22Rv1 (cell line): ENCODE measurements around the gene SCUBE1.

Experiments used
- ZFX ChIP-seq: fragments of 450-650 bp; IDR thresholded peaks from 2 replicates; pipeline ENCODE4 v1.6.1; 2017; ENCODE audit warnings: antibody characterized with exemption, borderline replicate concordance
- TF ChIP-seq, protein P1 (sequence below): fragments of 450-650 bp; IDR thresholded peaks from 2 replicates; pipeline ENCODE4 v1.5.1; 2017; ENCODE audit warnings: mild to moderate bottlenecking

DNA sequence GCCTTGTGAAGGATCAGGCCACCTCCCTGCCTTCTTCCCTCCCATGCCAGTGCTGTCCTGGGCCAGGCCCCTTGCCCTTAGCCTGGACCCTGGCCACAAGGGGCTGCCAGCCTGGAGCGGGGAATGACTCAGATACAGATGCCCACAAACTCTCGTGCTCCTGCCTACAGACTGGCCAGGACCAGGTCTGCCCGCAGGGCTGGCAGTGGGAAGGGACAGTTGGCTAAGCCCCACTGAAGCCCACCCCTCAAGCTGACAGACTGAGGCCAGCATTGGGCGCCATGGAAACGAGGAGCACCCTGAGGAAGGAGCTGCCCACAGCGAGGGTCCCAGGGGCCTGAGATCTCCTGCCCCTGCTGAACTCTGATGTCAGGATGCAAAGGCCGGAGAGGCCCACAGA is 14.1 kb downstream of the SCUBE1 start:
- TF ChIP-seq, protein P1, sequence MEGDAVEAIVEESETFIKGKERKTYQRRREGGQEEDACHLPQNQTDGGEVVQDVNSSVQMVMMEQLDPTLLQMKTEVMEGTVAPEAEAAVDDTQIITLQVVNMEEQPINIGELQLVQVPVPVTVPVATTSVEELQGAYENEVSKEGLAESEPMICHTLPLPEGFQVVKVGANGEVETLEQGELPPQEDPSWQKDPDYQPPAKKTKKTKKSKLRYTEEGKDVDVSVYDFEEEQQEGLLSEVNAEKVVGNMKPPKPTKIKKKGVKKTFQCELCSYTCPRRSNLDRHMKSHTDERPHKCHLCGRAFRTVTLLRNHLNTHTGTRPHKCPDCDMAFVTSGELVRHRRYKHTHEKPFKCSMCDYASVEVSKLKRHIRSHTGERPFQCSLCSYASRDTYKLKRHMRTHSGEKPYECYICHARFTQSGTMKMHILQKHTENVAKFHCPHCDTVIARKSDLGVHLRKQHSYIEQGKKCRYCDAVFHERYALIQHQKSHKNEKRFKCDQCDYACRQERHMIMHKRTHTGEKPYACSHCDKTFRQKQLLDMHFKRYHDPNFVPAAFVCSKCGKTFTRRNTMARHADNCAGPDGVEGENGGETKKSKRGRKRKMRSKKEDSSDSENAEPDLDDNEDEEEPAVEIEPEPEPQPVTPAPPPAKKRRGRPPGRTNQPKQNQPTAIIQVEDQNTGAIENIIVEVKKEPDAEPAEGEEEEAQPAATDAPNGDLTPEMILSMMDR = no peak
- TF ChIP-seq ZFX = no peak
